Measurements from ENCODE around the gene ZNF532.

Gene ZNF532

GRCh38 chr18:58845928-58846724, 18.6 kb upstream of the ZNF532 start:
- no peak overlapping the region for H3K9ac ChIP-seq (ENCODE audit: low read depth, low read length)
- no peak for ATAC-seq (ENCODE audit: insufficient read depth, low read depth)
- no peaks in the 10 kb centered on the region for H4K20me1 ChIP-seq (ENCODE audit: insufficient read depth, low read length)
- no peaks in the 10 kb centered on the region for H3K9me3 ChIP-seq (ENCODE audit: insufficient read depth, low read length, severe bottlenecking)
- H3K79me2 ChIP-seq (ENCODE audit: insufficient read depth, low read length) = no peaks in the 10 kb centered on the region
- DNase-seq = no peak
- peaks cover 3% of the 10 kb centered on the region for H3K27me3 ChIP-seq (ENCODE audit: insufficient read depth, low read length, poor library complexity)
- no peaks in the 10 kb centered on the region for H3K36me3 ChIP-seq (ENCODE audit: insufficient read depth, low read length)
- H2AFZ ChIP-seq (ENCODE audit: low read depth, low read length) = no peak overlapping the region
- no peak for TF ChIP-seq EZH2 (IDR thresholded peaks at IDR 0.05; ENCODE audit: borderline replicate concordance, low read depth, low read length, severe bottlenecking)
- TF ChIP-seq, protein P1, sequence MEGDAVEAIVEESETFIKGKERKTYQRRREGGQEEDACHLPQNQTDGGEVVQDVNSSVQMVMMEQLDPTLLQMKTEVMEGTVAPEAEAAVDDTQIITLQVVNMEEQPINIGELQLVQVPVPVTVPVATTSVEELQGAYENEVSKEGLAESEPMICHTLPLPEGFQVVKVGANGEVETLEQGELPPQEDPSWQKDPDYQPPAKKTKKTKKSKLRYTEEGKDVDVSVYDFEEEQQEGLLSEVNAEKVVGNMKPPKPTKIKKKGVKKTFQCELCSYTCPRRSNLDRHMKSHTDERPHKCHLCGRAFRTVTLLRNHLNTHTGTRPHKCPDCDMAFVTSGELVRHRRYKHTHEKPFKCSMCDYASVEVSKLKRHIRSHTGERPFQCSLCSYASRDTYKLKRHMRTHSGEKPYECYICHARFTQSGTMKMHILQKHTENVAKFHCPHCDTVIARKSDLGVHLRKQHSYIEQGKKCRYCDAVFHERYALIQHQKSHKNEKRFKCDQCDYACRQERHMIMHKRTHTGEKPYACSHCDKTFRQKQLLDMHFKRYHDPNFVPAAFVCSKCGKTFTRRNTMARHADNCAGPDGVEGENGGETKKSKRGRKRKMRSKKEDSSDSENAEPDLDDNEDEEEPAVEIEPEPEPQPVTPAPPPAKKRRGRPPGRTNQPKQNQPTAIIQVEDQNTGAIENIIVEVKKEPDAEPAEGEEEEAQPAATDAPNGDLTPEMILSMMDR (IDR thresholded peaks at IDR 0.05; ENCODE audit: borderline replicate concordance, extremely low read depth, low read length, poor library complexity, severe bottlenecking) = no peak
- H3K4me3 ChIP-seq (ENCODE audit: low read depth in 1 of 2, low read length in 2 of 2) = no peak overlapping the region
- H3K4me2 ChIP-seq (ENCODE audit: insufficient read depth, low read length) = no peak overlapping the region
- H3K4me1 ChIP-seq (ENCODE audit: insufficient read depth, low read length) = no peaks in the 10 kb centered on the region
- H3K27ac ChIP-seq (ENCODE audit: low read length) = no peak overlapping the region

DNA sequence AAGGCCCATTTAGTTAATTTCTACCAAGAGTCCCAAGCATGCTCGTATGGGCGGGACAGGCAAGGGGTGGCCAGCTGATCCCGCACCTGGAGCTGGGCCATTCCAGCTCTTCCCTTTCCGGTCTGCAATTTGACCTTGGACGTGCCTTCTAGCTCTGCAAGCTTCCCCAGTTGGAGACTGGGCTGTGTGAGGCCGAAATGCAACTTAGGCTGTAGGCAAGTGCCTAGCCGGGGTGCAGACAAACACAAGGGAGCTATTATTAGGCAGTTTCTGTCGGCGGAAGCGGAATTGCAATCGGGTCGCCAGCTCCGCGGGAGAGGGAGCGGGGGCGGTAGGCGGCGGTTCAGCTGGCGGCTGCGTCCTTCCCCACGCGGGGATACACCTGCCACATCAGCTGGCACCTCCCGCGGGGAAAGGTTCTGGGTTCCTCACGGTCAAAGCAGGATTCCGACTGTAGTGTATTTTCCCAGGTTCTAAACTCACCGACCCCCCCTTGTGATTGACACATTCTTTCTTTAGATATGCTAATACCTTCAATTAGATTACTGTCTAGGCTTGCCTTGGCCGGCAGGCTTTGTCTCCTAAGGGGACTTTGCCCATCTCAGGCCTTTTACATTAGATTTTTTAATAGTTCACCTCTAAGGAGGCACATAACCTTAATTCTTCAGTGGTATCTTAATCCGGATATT, 17.1 kb upstream of the ZNF532 start:
- H3K4me1 ChIP-seq (ENCODE audit: insufficient read depth, low read length) = no peaks in the 10 kb centered on the region
- no peak overlapping the region for H3K4me2 ChIP-seq (ENCODE audit: insufficient read depth, low read length)
- no peaks in the 10 kb centered on the region for H3K9me3 ChIP-seq (ENCODE audit: insufficient read depth, low read length, severe bottlenecking)
- H3K27ac ChIP-seq (ENCODE audit: low read length) = no peak overlapping the region
- no peaks in the 10 kb centered on the region for H4K20me1 ChIP-seq (ENCODE audit: insufficient read depth, low read length)
- no peaks in the 10 kb centered on the region for H3K36me3 ChIP-seq (ENCODE audit: insufficient read depth, low read length)
- no peak for DNase-seq
- ATAC-seq (ENCODE audit: insufficient read depth, low read depth) = no peak
- H3K27me3 ChIP-seq (ENCODE audit: insufficient read depth, low read length, poor library complexity) = peaks cover 3% of the 10 kb centered on the region
- H3K79me2 ChIP-seq (ENCODE audit: insufficient read depth, low read length) = no peaks in the 10 kb centered on the region
- H2AFZ ChIP-seq (ENCODE audit: low read depth, low read length) = no peak overlapping the region
- no peak overlapping the region for H3K4me3 ChIP-seq (ENCODE audit: low read depth in 1 of 2, low read length in 2 of 2)
- TF ChIP-seq, protein P1 (IDR thresholded peaks at IDR 0.05; ENCODE audit: borderline replicate concordance, extremely low read depth, low read length, poor library complexity, severe bottlenecking) = no peak
- no peak for TF ChIP-seq EZH2 (IDR thresholded peaks at IDR 0.05; ENCODE audit: borderline replicate concordance, low read depth, low read length, severe bottlenecking)
- H3K9ac ChIP-seq (ENCODE audit: low read depth, low read length) = no peak overlapping the region

- Histone ChIP-seq H3K4me2 (ENCODE audit: insufficient read depth, low read length) (no peak overlapping the region), H3K4me1 (ENCODE audit: insufficient read depth, low read length) (no peaks in the 10 kb centered on the region), H3K27me3 (ENCODE audit: insufficient read depth, low read length, poor library complexity) (no peaks in the 10 kb centered on the region), H3K27ac (ENCODE audit: low read length) (no peak overlapping the region), H3K9me3 (ENCODE audit: insufficient read depth, low read length, severe bottlenecking) (no peaks in the 10 kb centered on the region), H3K79me2 (ENCODE audit: insufficient read depth, low read length) (no peaks in the 10 kb centered on the region), H3K4me3 (ENCODE audit: low read depth in 1 of 2, low read length in 2 of 2) (no peak overlapping the region), H3K36me3 (ENCODE audit: insufficient read depth, low read length) (no peaks in the 10 kb centered on the region), H3K9ac (ENCODE audit: low read depth, low read length) (no peak overlapping the region), H4K20me1 (ENCODE audit: insufficient read depth, low read length) (no peaks in the 10 kb centered on the region), H2AFZ (ENCODE audit: low read depth, low read length) (no peak overlapping the region)
- TF ChIP-seq, protein P1 (IDR thresholded peaks at IDR 0.05; ENCODE audit: borderline replicate concordance, extremely low read depth, low read length, poor library complexity, severe bottlenecking) = no peak
- no peak for TF ChIP-seq EZH2 (IDR thresholded peaks at IDR 0.05; ENCODE audit: borderline replicate concordance, low read depth, low read length, severe bottlenecking)
- ATAC-seq (ENCODE audit: insufficient read depth, low read depth) (no peak), DNase-seq (no peak)
Measured at GRCh38 chr18:58848685-58849084, 16.0 kb upstream of the ZNF532 start.

All from DND-41 (cell line).